Esophagus squamous epithelium (tissue), 4 donors: ENCODE data around the gene MAS1L.

Experiments
- CTCF ChIP-seq, 6 experiments: fragments of 450-650 bp in 4 of 6; fragments of 200-600 bp in 2 of 6; sonication (generic) in 2 of 6; IDR thresholded peaks; one replicate each; pipeline ENCODE4 v1.5.1; 2016 to 2019; ENCODE audit warnings: antibody characterized with exemption in 6 of 6, mild to moderate bottlenecking in 4 of 6, moderate library complexity in 4 of 6
- POLR2A ChIP-seq, 4 donors: fragments of 450-650 bp; IDR thresholded peaks; one replicate each; pipeline ENCODE4 v1.6.1; 2017; ENCODE audit warnings: antibody characterized with exemption in 4 of 4, mild to moderate bottlenecking in 4 of 4, moderate library complexity in 3 of 4

- TF ChIP-seq POLR2A (IDR thresholded peaks at IDR 0.05) = no peak
- no peak for TF ChIP-seq CTCF (IDR thresholded peaks at IDR 0.05)
Observed at GRCh38 chr6:29493261-29493660, 5.5 kb upstream of the MAS1L start.
